Measurements from ENCODE around the gene COIL. TPM values are rescaled to one million over a fixed set of nuclear protein-coding genes. Genes with fewer than 3 reads are reported as not detected.
A peak's percentile ranks its signal among the peaks of the same experiment; 100 is the strongest.

COIL gene
- total and polyA plus RNA-seq, 12 donors: 5.2 to 10.3 (median 8.1) TPM

GRCh38 chr17:57008958-57009357 lies 48.1 kb upstream of the COIL start:
- 85 to 86% methylated on average over 2 of the region's 2 CpGs for WGBS, 2 donors
- no peak for DNase-seq
- no peak for TF ChIP-seq CTCF (IDR thresholded peaks at IDR 0.05)

GRCh38 chr17:57006040-57006439 lies 45.2 kb upstream of the COIL start:
- intact Hi-C loops (cut with DNase I): loop anchor here in 5 of 10 donors (5.0 to 10.0 kb wide), 3 partner anchors 61 to 109 kb away; no protein-coding TSS in a partner anchor
- TF ChIP-seq CTCF (IDR thresholded peaks at IDR 0.05): no peak
- H3K9me3 ChIP-seq: no peaks in the 10 kb centered on the region
- H3K27me3 ChIP-seq: no peaks in the 10 kb centered on the region
- WGBS, 2 donors: 94 to 99% methylated on average over 2 of the region's 2 CpGs
- no peak overlapping the region for H3K4me3 ChIP-seq
- H3K4me1 ChIP-seq: peaks cover 0 to 12% (median 0%) of the 10 kb centered on the region in 9 donors
- ATAC-seq (no peak), DNase-seq (no peak)
- H3K36me3 ChIP-seq: peaks cover 0 to 63% (median 23%) of the 10 kb centered on the region in 9 donors
- H3K27ac ChIP-seq: no peak overlapping the region

More at GRCh38 chr17:57008958-57009357, 48.1 kb upstream of the COIL start:
- peaks cover 0 to 34% (median 0%) of the 10 kb centered on the region in 9 donors for H3K36me3 ChIP-seq
- H3K4me1 ChIP-seq: peaks cover 0 to 12% (median 0%) of the 10 kb centered on the region in 9 donors
- no peak for ATAC-seq
- no peaks in the 10 kb centered on the region for H3K27me3 ChIP-seq
- no peak overlapping the region for H3K27ac ChIP-seq
- no peaks in the 10 kb centered on the region for H3K9me3 ChIP-seq
- H3K4me3 ChIP-seq: no peak overlapping the region
- intact Hi-C loops (cut with DNase I): loop anchor here in 5 of 10 donors (5.0 to 10.0 kb wide), 3 partner anchors 58 to 106 kb away; no protein-coding TSS in a partner anchor

GRCh38 chr17:57004944-57005579 lies 44.2 kb upstream of the COIL start:
- intact Hi-C loops (cut with DNase I): loop anchor here in 5 of 10 donors (5.0 to 10.0 kb wide), 3 partner anchors 62 to 110 kb away; no protein-coding TSS in a partner anchor
- Histone ChIP-seq H3K27me3 (no peaks in the 10 kb centered on the region), H3K4me1 (peaks cover 0 to 12% (median 0%) of the 10 kb centered on the region in 9 donors), H3K36me3 (peaks cover 0 to 73% (median 23%) of the 10 kb centered on the region in 9 donors), H3K4me3 (no peak overlapping the region), H3K9me3 (no peaks in the 10 kb centered on the region), H3K27ac (no peak overlapping the region)
- TF ChIP-seq CTCF (IDR thresholded peaks at IDR 0.05): peak in 7 of 9 donors; percentile 31 to 55 (median 37)
- no peak for DNase-seq
- ATAC-seq: peak; percentile 10 to 66 (median 48)
- 69 to 72% methylated on average over 8 of the region's 8 CpGs for WGBS, 2 donors

- intact Hi-C loops (cut with DNase I): loop anchor here in 4 of 10 donors (10.0 kb wide), 1 partner anchor 112 kb away; no protein-coding TSS in a partner anchor
- Histone ChIP-seq H3K4me3 (no peak overlapping the region), H3K27me3 (no peaks in the 10 kb centered on the region), H3K36me3 (peaks cover 0 to 92% (median 28%) of the 10 kb centered on the region in 9 donors), H3K27ac (no peak overlapping the region), H3K9me3 (no peaks in the 10 kb centered on the region), H3K4me1 (peaks cover 0 to 12% (median 0%) of the 10 kb centered on the region in 9 donors)
- 90 to 93% methylated on average over 5 of the region's 5 CpGs for WGBS, 2 donors
- no peak for DNase-seq
- no peak for TF ChIP-seq CTCF (IDR thresholded peaks at IDR 0.05)
- no peak for ATAC-seq
Observed at GRCh38 chr17:57002904-57003303, 42.1 kb upstream of the COIL start.
